H1 (cell line): ENCODE measurements around the gene IRF3. TPM values are rescaled to one million over a fixed set of nuclear protein-coding genes. Genes with fewer than 3 reads are reported as not detected.

Experiments used
- CREB1 ChIP-seq: IDR thresholded peaks from 2 replicates; pipeline ENCODE4 v1.6.1; 2012; ENCODE audit warnings: inconsistent platforms
- SIRT6 ChIP-seq: IDR thresholded peaks from one replicate; pipeline ENCODE4 v1.7.1; 2012; ENCODE audit warnings: low read length, inconsistent platforms
- polyA plus RNA-seq, 7 experiments: library from polyadenylated mRNA; depleted of rRNA in 3 of 7; stranded (reverse) in 5 of 7; unstranded in 2 of 7; fragments of >200 nt in 5 of 7; fragments of 200-250 nt in 2 of 7; gene quantifications; 1 replicate in 5 of 7; 2 replicates in 1 of 7; 4 replicates in 1 of 7; pipeline versions ENCODE4 v1.2.1 to v1.2.3, GENCODE V29; 2011 to 2013; ENCODE audit warnings: missing spikeins in 2 of 7, mixed read lengths in 2 of 7
- total RNA-seq: library from RNA; stranded (reverse); fragmentation: NEBNext Ultra II Directional; extraction: Animal tissue kit (Norgen Biotek cat#: 25700); gene quantifications from 2 replicates; pipeline ENCODE4 v1.2.1, GENCODE V29; 2021

Gene IRF3
- total and polyA plus RNA-seq, 2 of the 8 experiments (the other 6 are each of a cell fraction or from before 2014, with no cell fraction given) = 103 to 114 TPM

GRCh38 chr19:49685845-49686332 lies 20.2 kb upstream of the IRF3 start (continued):
- no peak for TF ChIP-seq SIRT6
- TF ChIP-seq CREB1 = no peak
- TF ChIP-seq, all 59 proteins: peak for 2
